Measurements from ENCODE around the gene SLC9A3.

Gene SLC9A3

DNA sequence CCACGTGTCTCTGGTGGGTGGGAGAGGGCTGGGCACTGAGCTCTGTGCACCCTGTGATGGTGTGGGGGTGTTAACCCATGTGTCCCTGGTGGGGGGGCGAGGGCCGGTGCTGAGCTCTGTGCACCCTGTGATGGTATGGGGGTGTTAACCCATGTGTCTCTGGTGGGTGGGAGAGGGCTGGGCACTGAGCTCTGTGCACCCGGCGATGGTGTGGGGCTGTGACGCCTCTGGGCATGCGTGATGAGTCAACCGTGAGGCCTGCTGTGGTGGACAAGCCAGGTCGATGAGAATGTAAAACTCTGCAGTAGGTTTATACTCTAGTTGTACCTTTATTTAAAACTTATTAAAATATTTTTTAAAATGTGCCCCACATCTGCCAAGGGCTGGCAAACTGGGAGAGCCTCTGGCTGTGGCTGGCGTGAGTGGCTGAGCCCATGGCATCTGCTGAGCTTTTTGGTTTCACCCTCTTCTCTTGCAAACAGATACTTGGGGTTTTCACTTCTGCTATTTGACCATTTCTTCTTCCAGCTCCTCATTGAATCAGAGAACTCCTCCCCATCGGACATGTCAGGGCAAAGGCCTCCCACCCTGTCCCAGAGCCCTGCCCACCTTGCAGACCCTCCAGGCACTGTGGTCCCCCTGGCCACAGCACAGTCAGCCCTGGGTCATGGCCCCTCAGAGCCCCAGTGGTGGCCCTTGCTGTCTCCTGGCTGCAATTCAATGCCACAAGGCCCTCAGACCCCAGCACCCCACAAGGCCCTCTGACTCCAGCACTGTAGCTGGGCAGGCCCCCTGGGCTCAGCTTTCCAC is 99.7 kb downstream of the SLC9A3 start:
- in situ Hi-C loops (cut with HindIII; ENCODE audit: low sequenced_read_pairs): no loop called here
- TF ChIP-seq, protein P1, sequence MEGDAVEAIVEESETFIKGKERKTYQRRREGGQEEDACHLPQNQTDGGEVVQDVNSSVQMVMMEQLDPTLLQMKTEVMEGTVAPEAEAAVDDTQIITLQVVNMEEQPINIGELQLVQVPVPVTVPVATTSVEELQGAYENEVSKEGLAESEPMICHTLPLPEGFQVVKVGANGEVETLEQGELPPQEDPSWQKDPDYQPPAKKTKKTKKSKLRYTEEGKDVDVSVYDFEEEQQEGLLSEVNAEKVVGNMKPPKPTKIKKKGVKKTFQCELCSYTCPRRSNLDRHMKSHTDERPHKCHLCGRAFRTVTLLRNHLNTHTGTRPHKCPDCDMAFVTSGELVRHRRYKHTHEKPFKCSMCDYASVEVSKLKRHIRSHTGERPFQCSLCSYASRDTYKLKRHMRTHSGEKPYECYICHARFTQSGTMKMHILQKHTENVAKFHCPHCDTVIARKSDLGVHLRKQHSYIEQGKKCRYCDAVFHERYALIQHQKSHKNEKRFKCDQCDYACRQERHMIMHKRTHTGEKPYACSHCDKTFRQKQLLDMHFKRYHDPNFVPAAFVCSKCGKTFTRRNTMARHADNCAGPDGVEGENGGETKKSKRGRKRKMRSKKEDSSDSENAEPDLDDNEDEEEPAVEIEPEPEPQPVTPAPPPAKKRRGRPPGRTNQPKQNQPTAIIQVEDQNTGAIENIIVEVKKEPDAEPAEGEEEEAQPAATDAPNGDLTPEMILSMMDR (IDR thresholded peaks at IDR 0.05; ENCODE audit: low read depth, low read length, missing control alignments): no peak
- H3K4me3 ChIP-seq (ENCODE audit: low read depth, low read length): no peak overlapping the region
- no peak for DNase-seq (ENCODE audit: low read depth)

DNA sequence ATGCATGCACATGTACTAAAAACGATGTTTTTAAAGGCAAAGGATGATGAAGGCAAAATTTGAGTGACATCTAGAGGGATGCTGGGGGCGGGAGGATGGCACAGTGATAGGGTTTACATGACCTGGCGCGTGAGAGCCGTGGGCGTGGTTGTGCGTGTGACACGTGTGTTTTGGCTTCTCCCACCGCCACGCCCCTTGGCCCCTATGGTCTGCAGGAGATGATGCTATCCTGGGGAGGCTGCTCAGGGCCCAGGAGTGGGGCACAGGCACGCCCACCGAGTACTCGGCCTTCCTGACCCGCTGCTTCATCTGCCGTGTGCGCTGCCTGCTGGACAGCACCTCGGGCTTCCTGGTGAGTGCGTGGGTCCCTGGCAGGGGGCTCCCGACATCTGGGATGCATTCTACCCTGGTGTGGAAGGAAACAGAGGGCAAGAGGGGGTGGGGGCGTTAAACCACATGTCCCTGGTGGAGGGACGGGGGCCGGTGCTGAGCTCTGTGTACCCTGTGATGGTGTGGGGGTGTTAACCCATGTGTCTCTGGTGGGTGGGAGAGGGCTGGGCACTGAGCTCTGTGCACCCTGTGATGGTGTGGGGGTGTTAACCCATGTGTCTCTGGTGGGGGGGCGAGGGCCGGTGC is 100.5 kb downstream of the SLC9A3 start:
- in situ Hi-C loops (cut with HindIII; ENCODE audit: low sequenced_read_pairs): no loop called here
- H3K4me3 ChIP-seq (ENCODE audit: low read depth, low read length): no peak overlapping the region
- TF ChIP-seq, protein P1 (IDR thresholded peaks at IDR 0.05; ENCODE audit: low read depth, low read length, missing control alignments): no peak
- no peak for DNase-seq (ENCODE audit: low read depth)

DNA sequence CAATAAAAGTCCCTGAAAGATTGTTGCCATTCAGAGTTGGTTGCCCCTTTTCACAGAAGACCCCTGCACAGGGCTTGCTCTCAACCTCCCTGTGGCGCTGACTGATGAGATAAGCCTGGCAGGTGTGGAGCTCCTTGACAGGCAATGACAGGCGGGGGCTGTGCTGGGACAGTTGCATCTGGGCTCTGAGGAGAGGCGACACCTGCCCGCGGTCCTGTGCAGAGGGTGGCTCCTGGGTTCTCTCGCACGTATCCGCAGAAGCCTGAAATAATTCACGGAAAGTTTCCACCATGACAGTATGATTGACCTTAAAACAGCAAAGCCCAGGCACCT is 101.0 kb downstream of the SLC9A3 start:
- in situ Hi-C loops (cut with HindIII; ENCODE audit: low sequenced_read_pairs): no loop called here
- no peak overlapping the region for H3K4me3 ChIP-seq (ENCODE audit: low read depth, low read length)
- DNase-seq (ENCODE audit: low read depth): no peak
- TF ChIP-seq, protein P1 (IDR thresholded peaks at IDR 0.05; ENCODE audit: low read depth, low read length, missing control alignments): no peak

DNA sequence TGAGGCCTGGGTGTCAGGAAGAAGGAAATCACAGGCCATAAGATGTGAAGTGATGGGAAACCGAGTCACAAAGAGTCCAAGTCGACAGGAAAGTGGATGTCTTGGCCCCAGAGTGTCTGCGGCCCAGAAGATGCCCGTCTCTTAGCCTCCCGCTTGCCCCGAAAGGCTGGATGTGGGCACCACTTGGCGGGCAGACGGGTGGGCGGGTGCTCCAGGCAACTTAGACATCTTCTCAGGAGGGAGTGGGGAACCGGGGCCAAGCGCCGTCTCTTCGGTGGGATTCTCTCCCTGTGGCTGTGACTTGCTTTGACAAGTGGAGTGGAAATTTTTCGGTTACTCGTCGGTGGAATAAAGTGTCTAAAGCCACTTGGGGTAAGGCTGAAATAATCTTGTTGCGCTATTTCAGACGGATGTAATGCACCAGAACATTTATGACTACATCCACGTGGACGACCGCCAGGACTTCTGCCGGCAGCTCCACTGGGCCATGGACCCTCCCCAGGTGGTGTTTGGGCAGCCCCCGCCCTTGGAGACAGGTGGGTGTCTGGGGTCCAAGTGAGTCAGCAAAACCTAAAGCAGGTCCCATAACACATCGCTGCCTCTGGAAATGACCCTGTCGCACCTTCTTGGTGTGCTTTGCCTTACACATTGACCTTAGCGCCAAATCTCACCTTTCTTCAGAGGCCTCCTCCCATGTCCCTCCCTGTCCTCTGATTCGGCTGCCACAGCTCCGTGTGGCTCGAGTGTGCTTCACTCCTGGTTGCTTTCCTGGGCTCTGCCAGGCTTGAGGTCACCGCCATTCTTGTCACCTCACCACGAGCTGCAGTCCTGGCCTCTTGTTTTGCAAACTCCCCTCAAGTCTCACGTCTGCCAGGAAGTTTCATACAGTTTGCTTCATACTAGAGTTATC is 101.7 kb downstream of the SLC9A3 start:
- no peak overlapping the region for H3K4me3 ChIP-seq (ENCODE audit: low read depth, low read length)
- DNase-seq (ENCODE audit: low read depth): no peak
- in situ Hi-C loops (cut with HindIII; ENCODE audit: low sequenced_read_pairs): no loop called here
- TF ChIP-seq, protein P1 (IDR thresholded peaks at IDR 0.05; ENCODE audit: low read depth, low read length, missing control alignments): no peak

DNA sequence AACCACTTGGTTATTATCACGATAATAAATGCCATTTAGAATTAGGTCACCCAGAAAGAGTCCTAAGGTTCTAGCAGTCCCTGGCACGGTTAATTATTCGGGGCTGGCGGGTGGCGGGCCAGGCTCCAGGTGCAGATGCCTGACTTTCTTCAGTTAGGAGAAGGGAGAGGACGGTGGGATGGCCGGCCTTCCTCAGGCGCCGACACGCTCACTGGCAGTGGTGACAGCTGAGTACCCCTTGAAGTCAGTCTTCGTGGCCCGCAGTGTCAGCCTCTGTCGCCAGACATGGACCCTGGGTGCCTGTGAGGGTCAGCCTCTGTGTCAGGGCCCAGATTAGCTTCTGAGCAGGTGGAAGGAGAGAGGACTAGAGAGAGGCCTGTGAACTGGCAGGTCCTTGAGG is 102.3 kb downstream of the SLC9A3 start:
- no peak for DNase-seq (ENCODE audit: low read depth)
- TF ChIP-seq, protein P1 (IDR thresholded peaks at IDR 0.05; ENCODE audit: low read depth, low read length, missing control alignments): no peak
- no peak overlapping the region for H3K4me3 ChIP-seq (ENCODE audit: low read depth, low read length)
- in situ Hi-C loops (cut with HindIII; ENCODE audit: low sequenced_read_pairs): no loop called here

DNA sequence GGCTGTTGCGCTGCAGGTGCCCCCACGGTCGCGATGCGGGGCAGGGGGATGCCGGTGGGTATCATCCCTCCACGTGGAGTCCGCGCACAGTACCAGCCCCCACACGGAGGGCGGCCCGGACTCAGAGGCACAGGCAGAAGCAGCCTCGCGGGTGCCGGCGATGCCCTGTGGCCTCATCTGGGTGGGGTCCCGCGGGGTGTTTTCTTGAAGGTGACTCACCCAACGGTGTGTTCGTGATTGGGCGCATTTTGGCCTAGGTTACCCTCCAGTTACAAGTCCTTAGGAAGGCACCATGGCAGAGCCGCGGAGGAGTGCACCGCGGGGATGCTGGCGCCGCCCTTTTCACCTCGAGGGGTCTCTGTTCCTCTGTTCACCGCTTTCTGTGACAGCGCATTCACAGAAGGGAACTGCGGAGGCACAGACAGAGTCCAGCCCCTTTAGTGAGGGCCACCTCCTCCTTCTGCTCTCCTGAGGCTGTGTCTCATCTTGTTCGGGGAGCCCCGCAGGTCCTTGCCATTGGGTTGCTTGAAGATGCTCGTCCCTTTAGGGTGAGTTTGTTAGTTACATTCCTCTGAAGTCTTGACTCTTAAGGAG is 102.9 kb downstream of the SLC9A3 start:
- no peak for DNase-seq (ENCODE audit: low read depth)
- TF ChIP-seq, protein P1 (IDR thresholded peaks at IDR 0.05; ENCODE audit: low read depth, low read length, missing control alignments): no peak
- H3K4me3 ChIP-seq (ENCODE audit: low read depth, low read length): no peak overlapping the region
- in situ Hi-C loops (cut with HindIII; ENCODE audit: low sequenced_read_pairs): no loop called here

Measured in astrocyte of the cerebellum (primary cell).